HEK293 (cell line): ENCODE results near the gene WDR18.

Experiments
- EGR2 ChIP-seq: fragments of 450-650 bp; formaldehyde crosslinking; IDR thresholded peaks from 2 replicates; pipeline ENCODE4 v1.5.1; 2016; ENCODE audit warnings: low read depth, missing biosample characterization, missing genetic modification characterization
- KLF16 ChIP-seq: fragments of 450-650 bp; formaldehyde crosslinking; IDR thresholded peaks from 2 replicates; pipeline ENCODE4 v1.5.1; 2017; ENCODE audit warnings: missing biosample characterization, missing genetic modification characterization
- SCRT1 ChIP-seq: fragments of 450-650 bp; formaldehyde crosslinking; IDR thresholded peaks from 2 replicates; pipeline ENCODE4 v1.5.1; 2016; ENCODE audit warnings: missing biosample characterization, missing genetic modification characterization, borderline replicate concordance
- YY2 ChIP-seq: fragments of 450-650 bp; formaldehyde crosslinking; IDR thresholded peaks from 2 replicates; pipeline ENCODE4 v1.5.1; 2016; ENCODE audit warnings: missing biosample characterization, missing genetic modification characterization
- ZBTB1 ChIP-seq: fragments of 450-650 bp; formaldehyde crosslinking; IDR thresholded peaks from 2 replicates; pipeline ENCODE4 v1.5.1; 2016; ENCODE audit warnings: missing biosample characterization, missing genetic modification characterization
- ZFHX2 ChIP-seq: fragments of 450-650 bp; formaldehyde crosslinking; conservative IDR thresholded peaks from 2 replicates; pipeline ENCODE4 v1.5.1; 2016; ENCODE audit warnings: missing biosample characterization, missing genetic modification characterization
- ZFP3 ChIP-seq: fragments of 450-650 bp; formaldehyde crosslinking; IDR thresholded peaks from 2 replicates; pipeline ENCODE4 v1.5.1; 2016; ENCODE audit warnings: low read depth, missing biosample characterization, missing genetic modification characterization
- ZNF146 ChIP-seq: fragments of 450-650 bp; formaldehyde crosslinking; IDR thresholded peaks from 2 replicates; pipeline ENCODE4 v1.5.1; 2016; ENCODE audit warnings: missing biosample characterization, missing genetic modification characterization
- ZNF157 ChIP-seq: fragments of 450-650 bp; formaldehyde crosslinking; IDR thresholded peaks from 2 replicates; pipeline ENCODE4 v1.5.1; 2016; ENCODE audit warnings: missing biosample characterization, missing genetic modification characterization
- ZNF2 ChIP-seq: fragments of 450-650 bp; formaldehyde crosslinking; IDR thresholded peaks from 2 replicates; pipeline ENCODE4 v1.5.1; 2016; ENCODE audit warnings: missing biosample characterization, missing genetic modification characterization
- ZNF202 ChIP-seq: fragments of 450-650 bp; formaldehyde crosslinking; IDR thresholded peaks from 2 replicates; pipeline ENCODE4 v1.5.1; 2016; ENCODE audit warnings: missing biosample characterization, missing genetic modification characterization, borderline replicate concordance
- ZNF23 ChIP-seq: fragments of 450-650 bp; formaldehyde crosslinking; IDR thresholded peaks from 2 replicates; pipeline ENCODE4 v1.5.1; 2016; ENCODE audit warnings: missing biosample characterization, missing genetic modification characterization, borderline replicate concordance
- ZNF24 ChIP-seq: fragments of 450-650 bp; formaldehyde crosslinking; IDR thresholded peaks from 2 replicates; pipeline ENCODE4 v1.5.1; 2016; ENCODE audit warnings: missing biosample characterization, missing genetic modification characterization
- ZNF341 ChIP-seq: fragments of 450-650 bp; formaldehyde crosslinking; IDR thresholded peaks from 2 replicates; pipeline ENCODE4; 2016; ENCODE audit warnings: low read depth, missing biosample characterization, missing genetic modification characterization
- ZNF433 ChIP-seq: fragments of 450-650 bp; formaldehyde crosslinking; IDR thresholded peaks from 2 replicates; pipeline ENCODE4 v1.5.1; 2016; ENCODE audit warnings: missing biosample characterization, missing genetic modification characterization, low read depth
- ZNF514 ChIP-seq: fragments of 450-650 bp; formaldehyde crosslinking; IDR thresholded peaks from 2 replicates; pipeline ENCODE4 v1.5.1; 2016; ENCODE audit warnings: missing biosample characterization, missing genetic modification characterization
- ZNF521 ChIP-seq: fragments of 450-650 bp; formaldehyde crosslinking; IDR thresholded peaks from 2 replicates; pipeline ENCODE4 v1.5.1; 2017; ENCODE audit warnings: missing biosample characterization, mild to moderate bottlenecking, missing genetic modification characterization
- ZNF549 ChIP-seq: fragments of 450-650 bp; IDR thresholded peaks from 2 replicates; pipeline ENCODE4 v1.5.1; 2018; ENCODE audit warnings: missing biosample characterization, missing genetic modification characterization, mild to moderate bottlenecking, inconsistent platforms, moderate library complexity
- ZNF621 ChIP-seq: fragments of 450-650 bp; formaldehyde crosslinking; IDR thresholded peaks from 2 replicates; pipeline ENCODE4 v1.5.1; 2017; ENCODE audit warnings: missing biosample characterization, missing genetic modification characterization
- ZNF629 ChIP-seq: fragments of 450-650 bp; formaldehyde crosslinking; IDR thresholded peaks from 2 replicates; pipeline ENCODE4 v1.5.1; 2017; ENCODE audit warnings: missing biosample characterization, missing genetic modification characterization
- ZNF654 ChIP-seq: fragments of 450-650 bp; formaldehyde crosslinking; IDR thresholded peaks from 2 replicates; pipeline ENCODE4 v1.5.1; 2016; ENCODE audit warnings: low read depth, missing biosample characterization, missing genetic modification characterization
- ZNF677 ChIP-seq: fragments of 450-650 bp; IDR thresholded peaks from 2 replicates; pipeline ENCODE4 v1.5.0; 2018; ENCODE audit warnings: missing biosample characterization, mild to moderate bottlenecking, missing genetic modification characterization, moderate library complexity
- ZNF777 ChIP-seq: fragments of 450-650 bp; formaldehyde crosslinking; IDR thresholded peaks from 2 replicates; pipeline ENCODE4 v1.5.1; 2017; ENCODE audit warnings: missing biosample characterization, missing genetic modification characterization, borderline replicate concordance
- ZNF843 ChIP-seq: fragments of 450-650 bp; formaldehyde crosslinking; IDR thresholded peaks from 2 replicates; pipeline ENCODE4 v1.5.1; 2016; ENCODE audit warnings: missing biosample characterization, missing genetic modification characterization
- ZSCAN30 ChIP-seq: fragments of 450-650 bp; IDR thresholded peaks from 2 replicates; pipeline ENCODE4 v1.5.1; 2018; ENCODE audit warnings: missing biosample characterization, mild to moderate bottlenecking, missing genetic modification characterization, moderate library complexity
- TF ChIP-seq, protein P1 (sequence below): fragments of 450-650 bp; formaldehyde crosslinking; IDR thresholded peaks from 2 replicates; pipeline ENCODE4 v1.5.1; 2017; ENCODE audit warnings: missing biosample characterization, mild to moderate bottlenecking, missing genetic modification characterization, moderate library complexity
- TF ChIP-seq, protein P2 (sequence below): fragments of 450-650 bp; formaldehyde crosslinking; IDR thresholded peaks from 2 replicates; pipeline ENCODE4 v1.5.1; 2016; ENCODE audit warnings: missing biosample characterization, missing genetic modification characterization
- TF ChIP-seq, protein P3 (sequence below): fragments of 450-650 bp; formaldehyde crosslinking; IDR thresholded peaks from 2 replicates; pipeline ENCODE4; 2016; ENCODE audit warnings: missing biosample characterization, missing genetic modification characterization
- TF ChIP-seq, protein P4 (sequence below): fragments of 450-650 bp; formaldehyde crosslinking; IDR thresholded peaks from 2 replicates; pipeline ENCODE4 v1.5.1; 2016; ENCODE audit warnings: missing biosample characterization, missing genetic modification characterization, low read depth
- TF ChIP-seq, protein P5 (sequence below): fragments of 450-650 bp; formaldehyde crosslinking; IDR thresholded peaks from 2 replicates; pipeline ENCODE4 v1.5.1; 2016; ENCODE audit warnings: missing biosample characterization, missing genetic modification characterization

Gene WDR18

DNA sequence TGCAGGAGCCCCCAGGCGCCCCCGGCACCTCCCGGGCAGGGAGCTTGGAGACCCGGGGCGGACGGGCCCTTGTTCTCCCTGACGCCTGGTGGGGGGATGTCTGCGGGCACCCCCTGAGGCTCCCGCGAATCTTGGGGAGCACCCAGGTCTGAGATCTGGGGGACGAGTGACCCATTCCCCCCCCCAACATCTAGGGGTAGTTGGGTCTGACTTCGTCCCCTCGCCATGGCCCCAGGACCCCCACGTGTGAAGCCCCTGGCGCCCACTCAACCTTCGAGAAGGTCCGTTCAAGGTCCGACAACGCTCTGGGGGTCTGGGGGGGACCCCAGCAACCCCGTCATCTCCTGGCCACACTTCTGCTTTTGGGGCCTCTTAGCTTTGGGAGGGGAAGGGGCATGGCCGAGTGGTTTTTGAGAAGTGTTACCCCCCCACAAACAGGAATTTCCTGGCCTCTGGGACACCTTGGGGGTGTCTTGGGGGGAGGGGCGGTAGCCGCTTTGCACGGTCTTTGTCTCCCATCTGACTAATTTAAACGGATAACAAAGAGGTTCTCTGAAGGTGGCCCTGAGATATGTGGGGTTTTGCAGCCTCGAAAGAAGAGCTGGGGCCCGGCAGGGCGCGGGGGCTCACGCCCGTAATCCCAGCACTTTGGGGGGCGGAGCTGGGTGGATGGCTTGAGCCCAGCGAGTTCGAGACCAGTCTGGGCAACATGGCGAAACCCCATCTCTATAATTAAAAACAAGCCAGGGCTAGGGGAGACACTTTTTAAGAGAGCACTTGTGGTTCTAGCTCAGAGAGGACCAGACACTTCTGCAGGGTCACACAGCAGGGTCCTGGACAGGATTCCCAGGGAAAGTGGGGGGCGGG, 42.9 kb downstream of the WDR18 start (continued):
- TF ChIP-seq SCRT1 (tag by site-specific recombination) (no peak), KLF16 (tag by site-specific recombination) (no peak), ZNF341 (tag by site-specific recombination) (no peak), ZNF514 (tag by site-specific recombination) (no peak), ZNF202 (tag by site-specific recombination) (no peak), ZBTB1 (tag by site-specific recombination) (no peak), ZNF433 (no peak; the same call in 1 of the 2 replicates), EGR2 (no peak), ZNF777 (peak; percentile 81; the same call in 1 of the 2 replicates), ZNF629 (no peak), ZFP3 (peak; percentile 34; the same call in 1 of the 2 replicates), ZNF157 (tag by site-specific recombination) (no peak), ZNF23 (tag by site-specific recombination) (no peak), ZSCAN30 (tag by site-specific recombination) (no peak), ZNF549 (tag by site-specific recombination) (no peak), ZNF2 (tag by site-specific recombination) (no peak), ZNF621 (no peak), ZNF521 (tag by site-specific recombination) (no peak), ZNF654 (no peak), ZNF146 (tag by site-specific recombination) (no peak), YY2 (tag by site-specific recombination) (no peak), ZNF843 (tag by site-specific recombination) (no peak), ZNF677 (no peak), ZNF24 (tag by site-specific recombination) (no peak), ZFHX2 (tag by site-specific recombination) (no peak)
- TF ChIP-seq, protein P1, sequence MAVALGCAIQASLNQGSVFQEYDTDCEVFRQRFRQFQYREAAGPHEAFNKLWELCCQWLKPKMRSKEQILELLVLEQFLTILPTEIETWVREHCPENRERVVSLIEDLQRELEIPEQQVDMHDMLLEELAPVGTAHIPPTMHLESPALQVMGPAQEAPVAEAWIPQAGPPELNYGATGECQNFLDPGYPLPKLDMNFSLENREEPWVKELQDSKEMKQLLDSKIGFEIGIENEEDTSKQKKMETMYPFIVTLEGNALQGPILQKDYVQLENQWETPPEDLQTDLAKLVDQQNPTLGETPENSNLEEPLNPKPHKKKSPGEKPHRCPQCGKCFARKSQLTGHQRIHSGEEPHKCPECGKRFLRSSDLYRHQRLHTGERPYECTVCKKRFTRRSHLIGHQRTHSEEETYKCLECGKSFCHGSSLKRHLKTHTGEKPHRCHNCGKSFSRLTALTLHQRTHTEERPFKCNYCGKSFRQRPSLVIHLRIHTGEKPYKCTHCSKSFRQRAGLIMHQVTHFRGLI (tag by site-specific recombination) = no peak
- TF ChIP-seq, protein P2, sequence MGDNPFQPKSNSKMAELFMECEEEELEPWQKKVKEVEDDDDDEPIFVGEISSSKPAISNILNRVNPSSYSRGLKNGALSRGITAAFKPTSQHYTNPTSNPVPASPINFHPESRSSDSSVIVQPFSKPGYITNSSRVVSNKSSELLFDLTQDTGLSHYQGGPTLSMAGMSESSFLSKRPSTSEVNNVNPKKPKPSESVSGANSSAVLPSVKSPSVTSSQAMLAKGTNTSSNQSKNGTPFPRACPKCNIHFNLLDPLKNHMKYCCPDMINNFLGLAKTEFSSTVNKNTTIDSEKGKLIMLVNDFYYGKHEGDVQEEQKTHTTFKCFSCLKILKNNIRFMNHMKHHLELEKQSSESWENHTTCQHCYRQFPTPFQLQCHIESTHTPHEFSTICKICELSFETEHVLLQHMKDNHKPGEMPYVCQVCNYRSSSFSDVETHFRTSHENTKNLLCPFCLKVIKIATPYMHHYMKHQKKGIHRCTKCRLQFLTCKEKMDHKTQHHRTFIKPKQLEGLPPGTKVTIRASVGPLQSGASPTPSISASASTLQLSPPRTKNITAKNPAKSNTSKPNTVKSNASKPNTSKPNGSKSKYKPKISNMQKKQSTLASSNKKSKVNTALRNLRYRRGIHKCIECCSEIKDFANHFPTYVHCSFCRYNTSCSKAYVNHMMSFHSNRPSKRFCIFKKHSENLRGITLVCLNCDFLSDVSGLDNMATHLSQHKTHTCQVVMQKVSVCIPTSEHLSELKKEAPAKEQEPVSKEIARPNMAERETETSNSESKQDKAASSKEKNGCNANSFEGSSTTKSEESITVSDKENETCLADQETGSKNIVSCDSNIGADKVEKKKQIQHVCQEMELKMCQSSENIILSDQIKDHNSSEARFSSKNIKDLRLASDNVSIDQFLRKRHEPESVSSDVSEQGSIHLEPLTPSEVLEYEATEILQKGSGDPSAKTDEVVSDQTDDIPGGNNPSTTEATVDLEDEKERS (tag by site-specific recombination) = no peak
- TF ChIP-seq, protein P3, sequence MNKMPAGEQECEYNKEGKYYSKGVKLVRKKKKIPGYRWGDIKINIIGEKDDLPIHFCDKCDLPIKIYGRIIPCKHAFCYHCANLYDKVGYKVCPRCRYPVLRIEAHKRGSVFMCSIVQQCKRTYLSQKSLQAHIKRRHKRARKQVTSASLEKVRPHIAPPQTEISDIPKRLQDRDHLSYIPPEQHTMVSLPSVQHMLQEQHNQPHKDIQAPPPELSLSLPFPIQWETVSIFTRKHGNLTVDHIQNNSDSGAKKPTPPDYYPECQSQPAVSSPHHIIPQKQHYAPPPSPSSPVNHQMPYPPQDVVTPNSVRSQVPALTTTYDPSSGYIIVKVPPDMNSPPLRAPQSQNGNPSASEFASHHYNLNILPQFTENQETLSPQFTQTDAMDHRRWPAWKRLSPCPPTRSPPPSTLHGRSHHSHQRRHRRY (tag by site-specific recombination) = no peak
- TF ChIP-seq, protein P4, sequence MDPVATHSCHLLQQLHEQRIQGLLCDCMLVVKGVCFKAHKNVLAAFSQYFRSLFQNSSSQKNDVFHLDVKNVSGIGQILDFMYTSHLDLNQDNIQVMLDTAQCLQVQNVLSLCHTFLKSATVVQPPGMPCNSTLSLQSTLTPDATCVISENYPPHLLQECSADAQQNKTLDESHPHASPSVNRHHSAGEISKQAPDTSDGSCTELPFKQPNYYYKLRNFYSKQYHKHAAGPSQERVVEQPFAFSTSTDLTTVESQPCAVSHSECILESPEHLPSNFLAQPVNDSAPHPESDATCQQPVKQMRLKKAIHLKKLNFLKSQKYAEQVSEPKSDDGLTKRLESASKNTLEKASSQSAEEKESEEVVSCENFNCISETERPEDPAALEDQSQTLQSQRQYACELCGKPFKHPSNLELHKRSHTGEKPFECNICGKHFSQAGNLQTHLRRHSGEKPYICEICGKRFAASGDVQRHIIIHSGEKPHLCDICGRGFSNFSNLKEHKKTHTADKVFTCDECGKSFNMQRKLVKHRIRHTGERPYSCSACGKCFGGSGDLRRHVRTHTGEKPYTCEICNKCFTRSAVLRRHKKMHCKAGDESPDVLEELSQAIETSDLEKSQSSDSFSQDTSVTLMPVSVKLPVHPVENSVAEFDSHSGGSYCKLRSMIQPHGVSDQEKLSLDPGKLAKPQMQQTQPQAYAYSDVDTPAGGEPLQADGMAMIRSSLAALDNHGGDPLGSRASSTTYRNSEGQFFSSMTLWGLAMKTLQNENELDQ (tag by site-specific recombination) = no peak
- TF ChIP-seq, protein P5, sequence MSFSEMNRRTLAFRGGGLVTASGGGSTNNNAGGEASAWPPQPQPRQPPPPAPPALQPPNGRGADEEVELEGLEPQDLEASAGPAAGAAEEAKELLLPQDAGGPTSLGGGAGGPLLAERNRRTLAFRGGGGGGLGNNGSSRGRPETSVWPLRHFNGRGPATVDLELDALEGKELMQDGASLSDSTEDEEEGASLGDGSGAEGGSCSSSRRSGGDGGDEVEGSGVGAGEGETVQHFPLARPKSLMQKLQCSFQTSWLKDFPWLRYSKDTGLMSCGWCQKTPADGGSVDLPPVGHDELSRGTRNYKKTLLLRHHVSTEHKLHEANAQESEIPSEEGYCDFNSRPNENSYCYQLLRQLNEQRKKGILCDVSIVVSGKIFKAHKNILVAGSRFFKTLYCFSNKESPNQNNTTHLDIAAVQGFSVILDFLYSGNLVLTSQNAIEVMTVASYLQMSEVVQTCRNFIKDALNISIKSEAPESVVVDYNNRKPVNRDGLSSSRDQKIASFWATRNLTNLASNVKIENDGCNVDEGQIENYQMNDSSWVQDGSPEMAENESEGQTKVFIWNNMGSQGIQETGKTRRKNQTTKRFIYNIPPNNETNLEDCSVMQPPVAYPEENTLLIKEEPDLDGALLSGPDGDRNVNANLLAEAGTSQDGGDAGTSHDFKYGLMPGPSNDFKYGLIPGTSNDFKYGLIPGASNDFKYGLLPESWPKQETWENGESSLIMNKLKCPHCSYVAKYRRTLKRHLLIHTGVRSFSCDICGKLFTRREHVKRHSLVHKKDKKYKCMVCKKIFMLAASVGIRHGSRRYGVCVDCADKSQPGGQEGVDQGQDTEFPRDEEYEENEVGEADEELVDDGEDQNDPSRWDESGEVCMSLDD (tag by site-specific recombination) = peak; percentile 94
